Heart left ventricle (tissue), 16 donors: ENCODE data around the gene GMPR. TPM values are rescaled to one million over a fixed set of nuclear protein-coding genes. Genes with fewer than 3 reads are reported as not detected.

Experiments
- ATAC-seq, 4 donors: fragments of 200-7000 bp; cut with Tn5 transposase; one replicate each; pipeline ENCODE4 v1.9.1; 2020 to 2022; ENCODE audit warnings: moderate library complexity in 4 of 4, mild to moderate bottlenecking in 3 of 4, moderate number of reproducible peaks in 1 of 4
- DNase-seq, 5 donors: peaks; one replicate each; pipeline ENCODE4 v3.0.0-alpha.2; 2020
- H3K27ac ChIP-seq, 12 donors: fragments of 200-600 bp; sonication (generic) in 4 of 12; one replicate each; pipeline versions ENCODE4 v1.5.0 to v1.8.0; 2016 to 2022; ENCODE audit warnings: mild to moderate bottlenecking in 2 of 12
- H3K27me3 ChIP-seq, 9 donors: fragments of 200-600 bp; sonication (generic) in 2 of 9; one replicate each; pipeline versions ENCODE4 v1.5.1 to v1.8.0; 2016 to 2022; ENCODE audit warnings: mild to moderate bottlenecking in 3 of 9
- H3K36me3 ChIP-seq, 9 donors: fragments of 200-600 bp; sonication (generic) in 2 of 9; one replicate each; pipeline versions ENCODE4 v1.5.0 to v1.8.0; 2018 to 2022; ENCODE audit warnings: mild to moderate bottlenecking in 2 of 9
- H3K4me1 ChIP-seq, 12 donors: fragments of 200-600 bp; sonication (generic) in 4 of 12; one replicate each; pipeline versions ENCODE4 v1.5.0 to v1.8.0; 2016 to 2022; ENCODE audit warnings: mild to moderate bottlenecking in 3 of 12
- H3K4me3 ChIP-seq, 12 donors: fragments of 200-600 bp; sonication (generic) in 4 of 12; one replicate each; pipeline versions ENCODE4 v1.5.0 to v1.8.0; 2017 to 2022; ENCODE audit warnings: mild to moderate bottlenecking in 9 of 12, moderate library complexity in 4 of 12
- H3K9me3 ChIP-seq, 12 donors: fragments of 200-600 bp; sonication (generic) in 4 of 12; one replicate each; pipeline versions ENCODE4 v1.5.0 to v1.8.0; 2016 to 2022; ENCODE audit warnings: mild to moderate bottlenecking in 1 of 12
- CTCF ChIP-seq, 12 donors: fragments of 200-600 bp; sonication (generic) in 4 of 12; IDR thresholded peaks; one replicate each; pipeline versions ENCODE4 v1.5.0 to v1.8.0; 2018 to 2022; ENCODE audit warnings: antibody characterized with exemption in 12 of 12, mild to moderate bottlenecking in 5 of 12
- POLR2A ChIP-seq, 2 donors: fragments of 450-650 bp; IDR thresholded peaks; one replicate each; pipeline ENCODE4 v1.6.1; 2017; ENCODE audit warnings: antibody characterized with exemption in 2 of 2, mild to moderate bottlenecking in 2 of 2, moderate library complexity in 2 of 2
- WGBS, 4 donors: extraction: QIAGEN DNeasy Blood & Tissue Kit in 2 of 4; methylation state at CpG; one replicate each; pipeline versions ENCODE4 v1.1.5 to v1.1.7; 2013 to 2018; 5-methylcytosine and 5-hydroxymethylcytosine counted together
- intact Hi-C, 10 donors: fragments of 100-400 bp; cut with DNase I; formaldehyde crosslinking; loops; one replicate each; pipeline versions ENCODE4 v1.11.1 to v1.14.2; 2022
- polyA plus RNA-seq, 2 donors: library from polyadenylated mRNA; stranded (reverse); fragments of 200-250 nt; gene quantifications; one replicate each; pipeline ENCODE4 v1.2.3, GENCODE V29; 2013
- total RNA-seq, 9 donors: library from RNA; depleted of rRNA in 2 of 9; stranded (reverse); fragments of >200 nt in 2 of 9; fragmentation: NEBNext Ultra II Directional in 3 of 9; extraction: Animal tissue kit (Norgen Biotek cat#: 25700) in 3 of 9; gene quantifications; one replicate each; pipeline versions ENCODE4 v1.1.0 to v1.2.4, GENCODE V29; 2016 to 2023
- donor health status: ischemic (EF 13 %, LVEDD 7.1; RV severe dilation, severe dysfunction).
- donor health status: healthy with polysubstance abuse.
- donor health status: DM: no; HTN: yes; CAD: no.
- donor health status: DM: no; HTN: no; CAD: no.
- donor health status: ischemic (EF 25% LVEDD 6.9; RV normal size, moderate dysfunction).
- donor health status: ischemic (EF 25% LVEDD 5.7; RV mildly dilated, moderate dysfunction).
- donor health status: healthy.
- donor health status: DM: yes; HTN: yes; CAD: no.
- donor health status: ischemic (EF 35%, LVEDD 5.7; RV mildly dilated, moderate dysfunction).
- donor health status: nonischemic (EF 11% LVEDD 7.7; RV severe dilation, severe dysfunction).
- donor health status: DM: yes; HTN: yes; CAD: no.
- donor health status: PGD.
- donor health status: ischemic (EF 29% LVEDD 5.4; RV normal size, mild dysfunction).
- donor health status: nonischemic (EF 23%, LVEDD 6.1; RV moderate dilation, normal function).

GMPR gene
- total and polyA plus RNA-seq, 11 donors, result 67.8 to 294 (median 120) TPM

- peaks cover 0 to 10% (median 0%) of the 10 kb centered on the region in 9 donors for H3K27me3 ChIP-seq
- TF ChIP-seq POLR2A (IDR thresholded peaks at IDR 0.05) (no peak), CTCF (IDR thresholded peaks at IDR 0.05) (no peak)
- H3K4me1 ChIP-seq, result peaks cover 0 to 16% (median 5%) of the 10 kb centered on the region in 12 donors
- H3K36me3 ChIP-seq, result no peaks in the 10 kb centered on the region
- no peaks in the 10 kb centered on the region for H3K9me3 ChIP-seq
- no peak for DNase-seq
- no peak for ATAC-seq
- intact Hi-C loops, result loop anchor here in 6 of 10 donors (2.0 to 5.0 kb wide), 4 partner anchors 77 to 518 kb away; partner anchors contain the start of gene MYLIP (in 1 of the 6)
- 70 to 86% (median 80%) methylated on average over 2 of the region's 2 CpGs for WGBS, 4 donors
- H3K4me3 ChIP-seq, result no peak overlapping the region
- H3K27ac ChIP-seq, result no peak overlapping the region
These were observed 29.4 kb upstream of the GMPR start for GRCh38 chr6:16208989-16209388.

GRCh38 chr6:16209539-16209938 is 28.8 kb upstream of the GMPR start:
- Histone ChIP-seq H3K27ac (no peak overlapping the region), H3K9me3 (no peaks in the 10 kb centered on the region), H3K27me3 (peaks cover 0 to 10% (median 0%) of the 10 kb centered on the region in 9 donors), H3K4me3 (no peak overlapping the region), H3K36me3 (no peaks in the 10 kb centered on the region), H3K4me1 (peaks cover 0 to 16% (median 5%) of the 10 kb centered on the region in 12 donors)
- no peak for DNase-seq
- 78 to 85% (median 82%) methylated on average over 4 of the region's 4 CpGs for WGBS, 4 donors
- TF ChIP-seq POLR2A (IDR thresholded peaks at IDR 0.05) (no peak), CTCF (IDR thresholded peaks at IDR 0.05) (no peak)
- intact Hi-C loops, result loop anchor here in 6 of 10 donors (2.0 to 5.0 kb wide), 4 partner anchors 77 to 519 kb away; partner anchors contain the start of gene MYLIP (in 1 of the 6)
- no peak for ATAC-seq

GRCh38 chr6:16212276-16212675 is 26.1 kb upstream of the GMPR start:
- ATAC-seq (no peak), DNase-seq (no peak)
- H3K4me1 ChIP-seq, result peaks cover 0 to 24% (median 10%) of the 10 kb centered on the region in 12 donors
- peaks cover 0 to 20% (median 0%) of the 10 kb centered on the region in 9 donors for H3K27me3 ChIP-seq
- TF ChIP-seq CTCF (IDR thresholded peaks at IDR 0.05) (no peak), POLR2A (IDR thresholded peaks at IDR 0.05) (no peak)
- H3K36me3 ChIP-seq, result no peaks in the 10 kb centered on the region
- intact Hi-C loops, result no loop called here
- 83 to 98% (median 95%) methylated on average over 4 of the region's 4 CpGs for WGBS, 4 donors
- H3K4me3 ChIP-seq, result no peak overlapping the region
- no peak overlapping the region for H3K27ac ChIP-seq
- H3K9me3 ChIP-seq, result no peaks in the 10 kb centered on the region

- no peaks in the 10 kb centered on the region for H3K36me3 ChIP-seq
- TF ChIP-seq POLR2A (IDR thresholded peaks at IDR 0.05) (no peak), CTCF (IDR thresholded peaks at IDR 0.05) (no peak)
- peak overlapping the region in 6 of 12 donors; percentile 6 to 36 (median 26) for H3K4me3 ChIP-seq
- intact Hi-C loops, result no loop called here
- no peak overlapping the region for H3K27ac ChIP-seq
- ATAC-seq (peak in 3 of 4 donors; percentile 5 to 27 (median 14)), DNase-seq (peak in 1 of 5 donors; percentile 66)
- 28 to 41% (median 36%) methylated on average over 14 to 43 of the region's 43 CpGs for WGBS, 4 donors
- no peaks in the 10 kb centered on the region for H3K9me3 ChIP-seq
- H3K27me3 ChIP-seq, result peaks cover 0 to 15% (median 0%) of the 10 kb centered on the region in 9 donors
- H3K4me1 ChIP-seq, result peaks cover 0 to 24% (median 10%) of the 10 kb centered on the region in 12 donors
These were observed 21.8 kb upstream of the GMPR start for GRCh38 chr6:16216501-16217155.
